RWPE2 (cell line): ENCODE results near the gene KIF1A.

Experiments
- ATAC-seq: fragments of 200-7000 bp; cut with Tn5 transposase; 3 replicates; pipeline ENCODE4 v1.9.1; 2021; ENCODE audit warnings: low read depth
- DNase-seq: peaks from one replicate; pipeline ENCODE4 v3.0.0-alpha.2; 2020; ENCODE audit warnings: low spot score
- H3K27ac ChIP-seq: fragments of 450-650 bp; 2 replicates; pipeline ENCODE4 v1.5.1; 2017; ENCODE audit warnings: mild to moderate bottlenecking; ENCODE audit not compliant: poor library complexity, severe bottlenecking
- H3K27me3 ChIP-seq: fragments of 250-450 bp; sonication (Bioruptor Pico); 2 replicates; pipeline ENCODE4 v1.5.1; 2021; ENCODE audit warnings: mild to moderate bottlenecking, moderate library complexity; ENCODE audit not compliant: insufficient read depth, poor library complexity, severe bottlenecking
- H3K36me3 ChIP-seq: fragments of 250-450 bp; sonication (Bioruptor Pico); 2 replicates; pipeline ENCODE4 v1.5.1; 2020; ENCODE audit warnings: low read depth, mild to moderate bottlenecking, moderate library complexity
- H3K4me1 ChIP-seq: fragments of 250-450 bp; sonication (Bioruptor Pico); 2 replicates; pipeline ENCODE4 v1.5.1; 2021; ENCODE audit warnings: mild to moderate bottlenecking, moderate library complexity; ENCODE audit not compliant: insufficient read depth, poor library complexity, severe bottlenecking
- H3K4me3 ChIP-seq: fragments of 250-450 bp; sonication (Bioruptor Pico); 2 replicates; pipeline ENCODE4 v1.5.1; 2021; ENCODE audit warnings: mild to moderate bottlenecking, moderate library complexity; ENCODE audit not compliant: severe bottlenecking
- H3K9me3 ChIP-seq: fragments of 250-450 bp; sonication (Bioruptor Pico); 2 replicates; pipeline ENCODE4 v1.5.1; 2021; ENCODE audit warnings: mild to moderate bottlenecking, moderate library complexity; ENCODE audit not compliant: severe bottlenecking
- TF ChIP-seq, protein P1 (sequence below): fragments of 450-650 bp; IDR thresholded peaks from one replicate; pipeline ENCODE4 v1.5.1; 2017; ENCODE audit warnings: mild to moderate bottlenecking, moderate library complexity; ENCODE audit not compliant: poor library complexity, severe bottlenecking

KIF1A gene

DNA sequence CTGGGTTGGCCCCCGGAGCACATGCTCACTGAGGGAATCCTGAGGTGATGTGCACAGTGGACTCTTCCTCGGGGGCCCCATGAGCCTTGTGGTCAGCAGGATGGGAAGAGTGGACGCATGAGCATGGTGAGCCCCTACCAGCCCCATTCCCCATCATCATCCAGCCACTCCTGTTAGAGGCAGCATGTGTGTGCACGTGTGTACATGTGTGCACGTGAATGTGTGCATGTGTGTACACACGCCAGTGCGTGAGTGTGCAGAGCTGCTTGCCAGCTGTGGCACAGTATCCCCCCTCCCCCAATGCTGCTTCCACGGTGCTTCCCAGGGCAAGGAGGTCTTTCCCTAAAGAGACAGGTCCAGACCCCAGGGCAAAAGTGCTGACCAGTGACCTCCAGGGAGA, 57.8 kb downstream of the KIF1A start:
- H3K27me3 ChIP-seq: no peaks in the 10 kb centered on the region
- no peak for DNase-seq
- no peaks in the 10 kb centered on the region for H3K9me3 ChIP-seq
- H3K4me3 ChIP-seq: no peak overlapping the region
- H3K36me3 ChIP-seq: no peaks in the 10 kb centered on the region
- no peak for ATAC-seq
- TF ChIP-seq, protein P1, sequence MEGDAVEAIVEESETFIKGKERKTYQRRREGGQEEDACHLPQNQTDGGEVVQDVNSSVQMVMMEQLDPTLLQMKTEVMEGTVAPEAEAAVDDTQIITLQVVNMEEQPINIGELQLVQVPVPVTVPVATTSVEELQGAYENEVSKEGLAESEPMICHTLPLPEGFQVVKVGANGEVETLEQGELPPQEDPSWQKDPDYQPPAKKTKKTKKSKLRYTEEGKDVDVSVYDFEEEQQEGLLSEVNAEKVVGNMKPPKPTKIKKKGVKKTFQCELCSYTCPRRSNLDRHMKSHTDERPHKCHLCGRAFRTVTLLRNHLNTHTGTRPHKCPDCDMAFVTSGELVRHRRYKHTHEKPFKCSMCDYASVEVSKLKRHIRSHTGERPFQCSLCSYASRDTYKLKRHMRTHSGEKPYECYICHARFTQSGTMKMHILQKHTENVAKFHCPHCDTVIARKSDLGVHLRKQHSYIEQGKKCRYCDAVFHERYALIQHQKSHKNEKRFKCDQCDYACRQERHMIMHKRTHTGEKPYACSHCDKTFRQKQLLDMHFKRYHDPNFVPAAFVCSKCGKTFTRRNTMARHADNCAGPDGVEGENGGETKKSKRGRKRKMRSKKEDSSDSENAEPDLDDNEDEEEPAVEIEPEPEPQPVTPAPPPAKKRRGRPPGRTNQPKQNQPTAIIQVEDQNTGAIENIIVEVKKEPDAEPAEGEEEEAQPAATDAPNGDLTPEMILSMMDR: no peak
- no peaks in the 10 kb centered on the region for H3K4me1 ChIP-seq
- no peak overlapping the region for H3K27ac ChIP-seq

DNA sequence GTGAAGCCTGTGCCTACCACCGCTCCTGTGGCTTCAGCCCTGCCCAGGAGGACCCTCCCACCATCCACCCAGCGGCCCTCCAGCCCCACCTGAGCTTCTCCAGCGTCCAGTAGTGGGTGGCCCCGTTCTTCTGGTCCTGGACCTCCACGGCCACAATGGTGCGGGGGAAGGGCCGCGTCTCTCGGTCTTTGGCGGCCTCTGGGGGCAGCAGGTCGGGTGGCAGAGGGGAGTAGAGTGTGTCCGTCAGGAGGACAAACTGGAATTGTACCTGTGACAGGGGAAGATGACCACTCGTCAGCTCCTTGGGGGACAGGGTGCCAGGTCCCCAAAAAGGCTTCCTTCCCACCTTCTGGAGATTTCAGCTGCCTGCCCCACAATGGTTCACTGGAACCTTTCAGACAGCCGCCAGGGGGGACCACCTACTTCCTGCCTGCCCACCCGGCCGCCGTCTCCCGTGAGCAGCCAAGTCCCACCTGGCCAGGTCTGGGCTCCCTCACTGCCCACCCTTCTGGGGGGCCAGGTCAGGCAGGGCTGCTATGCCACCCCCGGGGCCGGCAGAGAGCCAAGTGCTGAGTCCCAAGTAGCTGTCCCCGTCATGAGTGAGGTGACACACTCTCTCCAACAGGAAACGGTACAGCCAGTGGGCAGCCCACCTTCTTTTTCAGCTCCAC, 59.3 kb downstream of the KIF1A start:
- ATAC-seq: no peak
- TF ChIP-seq, protein P1: no peak

GRCh38 chr2:240760121-240760520, 59.9 kb downstream of the KIF1A start:
- H3K4me1 ChIP-seq: no peaks in the 10 kb centered on the region
- no peaks in the 10 kb centered on the region for H3K27me3 ChIP-seq
- H3K9me3 ChIP-seq: no peaks in the 10 kb centered on the region
- H3K4me3 ChIP-seq: no peak overlapping the region
- ATAC-seq (no peak), DNase-seq (no peak)
- TF ChIP-seq, protein P1: no peak
- no peak overlapping the region for H3K27ac ChIP-seq
- H3K36me3 ChIP-seq: no peaks in the 10 kb centered on the region

More for the DNA sequence above, 59.3 kb downstream of the KIF1A start:
- Histone ChIP-seq H3K4me3 (no peak overlapping the region), H3K9me3 (no peaks in the 10 kb centered on the region), H3K27me3 (no peaks in the 10 kb centered on the region), H3K36me3 (no peaks in the 10 kb centered on the region), H3K4me1 (no peaks in the 10 kb centered on the region), H3K27ac (no peak overlapping the region)
- DNase-seq: no peak

DNA sequence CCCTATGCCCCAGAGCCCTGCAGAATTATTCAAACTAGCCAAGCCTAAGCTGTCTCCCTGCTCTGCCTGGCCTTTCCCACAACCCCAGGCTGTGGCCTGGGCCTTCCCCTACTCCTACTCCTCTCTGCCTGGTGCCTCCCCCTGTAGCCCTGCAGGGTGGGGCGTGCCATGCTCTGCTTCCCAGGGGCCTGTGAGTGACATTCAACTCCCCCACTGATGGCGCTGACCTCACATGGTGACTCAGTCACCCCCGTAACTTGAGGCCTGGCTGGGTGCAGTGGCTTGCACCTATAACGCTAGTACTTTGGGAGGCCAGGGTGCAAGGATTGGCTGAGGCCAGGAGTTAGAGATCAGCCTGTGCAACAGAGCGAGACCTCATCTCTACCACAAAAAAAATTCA, 60.6 kb downstream of the KIF1A start:
- TF ChIP-seq, protein P1: no peak

DNA sequence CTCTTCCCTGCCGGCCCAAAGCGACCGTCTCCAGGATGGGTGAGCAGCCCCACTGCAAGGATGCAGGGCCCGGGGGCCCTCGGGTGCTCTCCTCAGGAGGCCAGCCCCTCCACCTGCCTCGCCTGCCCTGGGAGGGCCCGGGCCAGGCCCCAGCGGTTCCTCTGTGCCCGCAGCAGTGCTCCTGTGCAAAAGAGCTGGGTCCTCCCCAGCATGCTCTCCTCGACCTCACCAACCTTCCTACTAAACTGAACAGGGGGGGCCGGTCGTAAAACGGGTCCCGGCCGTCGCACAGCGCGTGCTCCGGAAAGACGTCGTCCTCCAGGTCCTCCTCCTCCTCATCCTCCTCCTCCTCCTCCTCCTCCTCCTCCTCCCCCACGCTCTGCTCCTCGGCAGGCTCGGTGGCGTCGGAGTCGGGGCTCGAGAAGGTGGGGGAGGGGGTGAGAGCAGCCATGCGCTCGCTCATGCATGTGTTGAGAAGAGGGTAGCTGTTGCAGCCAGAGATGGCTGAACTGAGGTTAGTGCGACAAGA, 62.9 kb downstream of the KIF1A start:
- H3K4me1 ChIP-seq: no peaks in the 10 kb centered on the region
- no peak for ATAC-seq

More for the DNA sequence above, 60.6 kb downstream of the KIF1A start:
- H3K27me3 ChIP-seq: no peaks in the 10 kb centered on the region
- no peaks in the 10 kb centered on the region for H3K9me3 ChIP-seq
- ATAC-seq: no peak
- DNase-seq: no peak
- H3K27ac ChIP-seq: no peak overlapping the region
- no peaks in the 10 kb centered on the region for H3K4me1 ChIP-seq
- no peak overlapping the region for H3K4me3 ChIP-seq
- H3K36me3 ChIP-seq: no peaks in the 10 kb centered on the region

More for the DNA sequence above, 62.9 kb downstream of the KIF1A start:
- Histone ChIP-seq H3K27me3 (no peaks in the 10 kb centered on the region), H3K9me3 (no peaks in the 10 kb centered on the region), H3K36me3 (no peaks in the 10 kb centered on the region), H3K4me3 (no peak overlapping the region), H3K27ac (no peak overlapping the region)
- TF ChIP-seq, protein P1: no peak
- DNase-seq: no peak
